ENCODE results near the gene CHAC2.

CHAC2 gene

DNA sequence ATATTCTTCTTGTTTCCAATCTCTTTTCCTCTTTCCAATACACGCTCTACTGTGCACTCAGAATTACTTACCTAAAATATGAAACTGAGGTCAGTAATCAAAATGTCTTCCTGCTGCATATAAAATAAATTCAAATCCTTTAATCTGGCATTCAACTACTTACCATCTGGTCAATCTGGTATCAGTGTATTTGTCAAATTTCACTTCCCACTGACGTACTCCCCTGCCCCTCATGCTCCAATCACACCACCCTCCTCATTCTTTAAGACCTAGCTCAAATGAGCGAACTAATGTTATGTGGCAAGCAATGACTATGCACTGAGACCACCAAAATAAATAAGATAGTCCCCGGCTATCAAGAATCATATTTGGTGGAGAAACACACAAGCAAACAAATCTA lies 12.5 kb downstream of the CHAC2 start:
- no peak for DNase-seq

GRCh38 chr2:53782676-53783075 lies 15.1 kb downstream of the CHAC2 start:
- no peak for DNase-seq

GRCh38 chr2:53784436-53784835 lies 16.8 kb downstream of the CHAC2 start:
- no peak for DNase-seq

GRCh38 chr2:53785366-53785765 lies 17.8 kb downstream of the CHAC2 start:
- no peak for DNase-seq

- DNase-seq, result peak; percentile 34
Measured at GRCh38 chr2:53786352-53786704, 18.7 kb downstream of the CHAC2 start.

- peak; percentile 93 for DNase-seq
Measured at GRCh38 chr2:53786705-53787613, 19.4 kb downstream of the CHAC2 start, which contains the start of the genes ASB3 and ERLEC1. ASB3 (minus strand) TSS chr2:53786953; CDS start chr2:53765572, 21,381 bp downstream. ERLEC1 (plus strand) TSS chr2:53787044; CDS start chr2:53787211, 167 bp downstream.

DNA sequence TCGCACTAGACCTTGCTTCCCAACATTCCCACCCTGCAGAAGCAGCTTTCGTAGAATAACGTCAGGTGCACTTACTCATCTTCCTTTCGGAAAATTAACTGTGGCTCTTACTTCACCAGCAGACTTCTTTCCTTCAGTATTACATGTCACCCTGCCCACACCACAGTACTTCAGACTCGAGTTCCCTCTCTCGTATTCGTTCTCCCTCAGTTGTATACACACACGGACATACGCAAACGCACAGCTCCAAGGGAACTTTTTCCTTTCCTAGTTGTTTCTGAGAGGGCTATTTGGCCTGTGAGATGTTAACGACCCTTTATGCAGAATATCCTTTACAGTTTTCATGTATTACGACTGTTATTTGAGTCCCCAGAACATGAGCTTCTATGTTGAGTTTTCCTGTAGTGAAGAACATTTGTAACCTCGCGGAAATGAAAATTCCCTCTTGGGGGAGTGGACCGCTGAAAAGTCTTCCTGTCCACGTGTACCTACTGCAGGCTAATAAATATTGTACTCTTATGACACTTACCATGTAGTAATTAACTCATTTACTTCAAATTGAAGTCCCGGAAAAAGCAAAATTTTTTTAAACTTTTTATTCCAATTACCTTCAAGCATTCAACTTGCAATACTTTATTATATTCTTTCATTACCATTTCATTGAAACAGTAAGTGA lies 20.1 kb downstream of the CHAC2 start:
- DNase-seq, result peak; percentile 29

DNA sequence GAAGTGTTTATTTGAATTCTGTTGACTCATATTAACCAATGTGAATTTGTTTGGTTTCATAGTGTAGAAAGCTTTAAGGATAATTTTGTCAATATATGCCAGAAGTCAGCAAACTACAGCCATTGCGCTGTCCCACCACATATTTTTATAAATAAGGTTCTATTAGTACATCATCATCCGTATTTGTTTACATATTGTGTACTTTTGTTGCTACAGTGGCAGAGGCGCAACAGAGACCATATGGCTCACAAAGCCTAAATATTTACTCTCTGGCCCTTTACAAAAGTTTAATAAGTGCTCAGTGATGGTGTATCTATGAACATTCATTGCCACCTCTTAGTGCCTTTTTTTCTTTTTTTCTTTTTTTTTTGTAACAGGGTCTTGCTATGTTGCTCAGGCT lies 25.7 kb downstream of the CHAC2 start:
- no peak for DNase-seq

- DNase-seq, result no peak
Measured at GRCh38 chr2:53793821-53794220, 26.2 kb downstream of the CHAC2 start.

GRCh38 chr2:53801547-53801946 lies 33.9 kb downstream of the CHAC2 start:
- DNase-seq, result no peak

DNA sequence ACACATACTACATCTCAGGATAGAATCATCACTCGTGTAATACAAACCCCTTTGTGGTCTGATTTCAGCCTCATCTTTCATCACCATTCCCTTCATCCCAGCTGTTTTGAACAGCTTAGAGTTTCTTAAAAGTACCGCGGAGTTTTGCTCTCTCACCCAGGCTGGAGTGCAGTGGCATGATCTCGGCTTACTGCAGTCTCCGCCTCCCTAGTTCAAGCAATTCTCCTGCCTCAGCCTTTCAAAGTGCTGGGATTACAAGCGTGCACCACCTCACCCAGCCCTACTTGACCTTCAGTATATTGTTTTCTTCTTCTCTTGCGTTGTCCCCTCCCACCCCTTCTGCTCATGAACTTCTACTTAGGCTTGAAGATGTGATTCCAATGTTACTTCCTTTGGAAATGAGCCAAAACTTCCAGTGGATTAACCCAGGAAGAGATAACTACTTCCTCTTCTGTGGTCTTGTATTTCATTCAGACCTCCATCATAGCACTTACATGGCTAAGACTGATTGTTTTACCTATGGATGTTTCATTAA lies 35.1 kb downstream of the CHAC2 start:
- no peak for DNase-seq

DNA sequence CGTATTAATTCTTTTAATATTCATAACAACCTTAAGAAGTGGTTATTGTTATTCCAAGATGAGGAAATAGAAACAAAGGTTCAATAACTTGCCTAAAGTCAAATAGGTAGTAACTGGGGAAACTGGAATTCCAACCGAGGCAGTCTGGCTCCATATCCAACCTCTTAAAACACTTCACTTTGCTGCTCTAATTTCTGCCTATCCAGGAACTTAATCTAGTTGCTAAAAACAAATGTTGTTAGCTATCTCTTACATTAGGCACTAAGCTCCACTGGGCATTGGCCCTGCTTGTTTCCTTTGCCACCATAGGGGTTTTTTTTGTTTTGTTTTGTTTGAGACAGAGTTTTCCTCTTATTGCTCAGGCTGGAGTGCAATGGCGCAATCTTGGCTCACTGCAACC lies 44.0 kb downstream of the CHAC2 start:
- no peak for DNase-seq

GRCh38 chr2:53813151-53813550 lies 45.5 kb downstream of the CHAC2 start:
- no peak for DNase-seq

- no peak for DNase-seq
Measured at GRCh38 chr2:53818854-53819435, 51.3 kb downstream of the CHAC2 start.

GRCh38 chr2:53819634-53820033 lies 52.0 kb downstream of the CHAC2 start:
- DNase-seq, result no peak

GRCh38 chr2:53820048-53820447 lies 52.4 kb downstream of the CHAC2 start:
- no peak for DNase-seq

DNA sequence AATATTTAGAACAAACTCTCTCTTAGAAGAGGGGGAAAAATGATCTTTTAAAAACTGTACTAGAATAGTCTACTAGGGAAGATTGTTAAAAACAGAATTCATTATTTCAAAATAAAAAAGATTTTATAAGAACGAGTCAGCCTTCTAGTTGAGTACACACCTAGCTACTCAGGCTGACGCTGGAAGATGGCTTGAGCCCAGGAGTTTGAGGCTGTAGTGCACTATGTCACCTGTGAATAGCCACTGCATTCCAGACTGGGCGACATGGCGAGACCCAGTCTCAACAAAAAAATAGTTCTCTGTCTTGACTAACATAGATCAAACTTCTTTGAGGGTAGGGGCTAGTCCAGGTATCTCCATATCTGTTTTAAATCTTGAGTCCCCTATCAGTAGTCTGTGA lies 53.1 kb downstream of the CHAC2 start:
- no peak for DNase-seq

GRCh38 chr2:53821810-53822209 lies 54.2 kb downstream of the CHAC2 start:
- DNase-seq, result no peak

DNA sequence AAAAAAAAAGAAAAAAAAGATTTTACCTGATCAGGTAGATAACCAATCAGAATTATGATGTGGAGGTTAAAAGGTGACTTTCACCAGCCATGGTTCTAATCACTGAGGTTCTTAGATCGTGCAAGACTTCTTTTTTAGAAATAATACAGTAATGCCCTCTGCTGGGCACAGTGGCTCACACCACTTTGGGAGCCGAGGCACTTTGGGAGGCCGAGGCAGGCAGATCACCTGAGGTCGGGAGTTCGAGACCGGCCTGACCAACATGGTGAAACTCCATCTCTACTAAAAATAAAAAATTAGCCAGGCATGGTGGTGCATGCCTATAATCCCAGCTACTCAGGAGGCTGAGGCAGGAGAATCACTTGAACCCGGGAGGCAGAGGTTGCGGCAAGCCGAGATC lies 56.0 kb downstream of the CHAC2 start:
- DNase-seq, result peak; percentile 33

Data from stimulated activated CD4-positive, alpha-beta T cell treated with anti-CD3 and anti-CD28 coated beads, Interleukin-15, amount 100 ng/mL, for 24 hours (primary cell).